Measurements from ENCODE around the gene KLHL2.
"Not testable (repeated sequence)": the region's sequence is repeated elsewhere in the genome, so short reads cannot be mapped to it uniquely, and the experiment has no call there.

Gene KLHL2

DNA sequence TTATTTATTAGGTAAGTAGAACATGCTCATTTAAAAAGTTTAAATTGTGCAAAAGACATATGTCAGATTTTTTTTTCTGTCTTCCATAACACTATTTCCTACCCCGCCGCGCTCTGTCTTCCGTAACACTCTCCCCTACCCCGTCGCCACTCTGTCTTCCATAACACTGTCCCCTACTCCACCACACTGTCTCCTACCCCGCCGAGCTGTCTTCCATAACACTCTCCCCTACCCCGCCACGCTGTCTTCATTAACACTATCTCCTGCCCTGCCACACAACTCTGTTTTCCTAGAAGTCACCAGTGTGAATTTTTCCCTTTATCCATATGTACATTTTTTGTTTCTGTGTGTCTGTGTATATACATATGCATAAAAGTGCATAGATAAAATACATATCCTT, 124.5 kb downstream of the KLHL2 start:
- no peak for DNase-seq

DNA sequence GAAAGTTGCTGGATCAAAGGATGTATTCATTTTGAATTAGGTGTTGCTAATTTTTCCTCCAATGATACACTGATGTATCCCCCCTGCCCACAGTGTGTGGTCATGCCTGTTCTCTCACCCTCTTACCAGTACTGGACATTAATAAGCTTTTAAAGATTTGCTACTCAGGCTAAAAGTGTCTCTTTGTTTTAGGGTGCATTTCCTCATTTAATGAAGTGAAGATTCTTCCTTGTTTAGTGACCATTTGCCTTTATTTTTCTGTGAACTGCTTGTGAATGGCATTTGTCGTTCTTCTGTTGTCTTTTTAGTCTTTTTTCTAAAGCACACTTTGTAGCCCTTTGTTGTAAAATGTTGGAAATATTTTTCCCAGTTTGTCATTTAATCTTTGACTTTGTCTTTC, 125.1 kb downstream of the KLHL2 start:
- DNase-seq = no peak

DNA sequence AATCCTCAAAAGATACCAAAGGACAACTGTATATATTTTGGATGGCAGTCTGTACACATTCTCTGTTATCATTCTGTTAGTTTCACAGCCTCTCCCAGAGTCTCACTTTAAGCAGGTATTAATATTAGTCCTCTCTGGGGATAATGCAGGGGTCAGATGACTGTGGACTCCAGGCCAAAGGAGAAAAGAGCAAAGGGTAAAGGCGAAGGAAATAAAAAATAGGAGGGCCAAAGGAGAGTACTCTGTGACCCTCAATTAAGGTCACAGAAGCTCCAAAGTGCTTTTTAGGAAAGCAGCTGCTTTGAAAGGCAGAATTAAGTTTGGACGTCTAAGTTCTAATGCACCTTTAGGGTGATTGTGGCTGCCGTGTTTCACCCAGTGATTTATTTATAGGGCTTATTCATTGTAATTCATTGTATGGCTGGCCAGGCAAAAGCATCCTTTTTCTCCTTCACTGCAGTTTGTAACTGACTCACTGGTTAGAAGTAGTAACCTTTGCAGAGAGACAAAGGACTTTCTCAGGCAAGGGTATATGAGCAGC, 127.9 kb downstream of the KLHL2 start:
- no peak for DNase-seq

DNA sequence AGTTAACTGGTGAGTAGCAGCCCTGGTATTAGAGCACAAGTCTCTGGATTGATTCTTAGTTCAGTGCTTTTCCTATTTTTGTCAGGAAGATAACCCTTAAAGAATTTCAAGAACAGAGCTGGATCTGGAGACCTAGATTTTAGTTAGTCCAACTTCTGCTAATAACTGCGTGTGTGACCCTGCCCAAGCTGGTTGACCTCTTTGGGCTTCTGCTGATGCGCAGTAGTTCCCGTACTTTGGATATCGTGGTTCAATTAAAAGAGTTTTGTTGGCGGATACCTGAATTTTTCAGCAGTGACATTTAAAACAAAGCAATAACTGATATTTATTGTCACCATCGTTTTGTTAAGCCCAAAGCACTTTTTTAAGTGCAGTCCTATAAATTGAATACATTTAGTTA, 129.4 kb downstream of the KLHL2 start:
- DNase-seq = no peak

DNA sequence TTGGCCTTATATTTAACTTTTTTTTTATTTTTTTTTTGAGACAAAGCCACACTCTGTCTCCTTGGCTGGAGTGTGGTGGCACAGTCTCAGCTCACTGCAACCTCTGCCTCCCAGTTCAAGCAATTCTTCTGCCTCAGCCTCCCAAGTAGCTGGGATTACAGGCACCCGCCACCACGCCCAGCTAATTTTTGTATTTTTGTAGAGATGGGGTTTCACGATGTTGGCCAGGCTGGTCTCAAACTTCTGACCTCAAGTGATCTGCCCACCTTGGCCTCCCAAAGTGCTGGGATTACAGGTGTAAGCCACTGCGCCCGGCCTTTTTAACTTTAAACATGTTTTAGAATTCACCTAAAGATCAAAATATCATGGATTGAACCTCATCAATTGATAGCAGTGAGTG, 135.0 kb downstream of the KLHL2 start:
- not testable (repeated sequence) for DNase-seq

DNA sequence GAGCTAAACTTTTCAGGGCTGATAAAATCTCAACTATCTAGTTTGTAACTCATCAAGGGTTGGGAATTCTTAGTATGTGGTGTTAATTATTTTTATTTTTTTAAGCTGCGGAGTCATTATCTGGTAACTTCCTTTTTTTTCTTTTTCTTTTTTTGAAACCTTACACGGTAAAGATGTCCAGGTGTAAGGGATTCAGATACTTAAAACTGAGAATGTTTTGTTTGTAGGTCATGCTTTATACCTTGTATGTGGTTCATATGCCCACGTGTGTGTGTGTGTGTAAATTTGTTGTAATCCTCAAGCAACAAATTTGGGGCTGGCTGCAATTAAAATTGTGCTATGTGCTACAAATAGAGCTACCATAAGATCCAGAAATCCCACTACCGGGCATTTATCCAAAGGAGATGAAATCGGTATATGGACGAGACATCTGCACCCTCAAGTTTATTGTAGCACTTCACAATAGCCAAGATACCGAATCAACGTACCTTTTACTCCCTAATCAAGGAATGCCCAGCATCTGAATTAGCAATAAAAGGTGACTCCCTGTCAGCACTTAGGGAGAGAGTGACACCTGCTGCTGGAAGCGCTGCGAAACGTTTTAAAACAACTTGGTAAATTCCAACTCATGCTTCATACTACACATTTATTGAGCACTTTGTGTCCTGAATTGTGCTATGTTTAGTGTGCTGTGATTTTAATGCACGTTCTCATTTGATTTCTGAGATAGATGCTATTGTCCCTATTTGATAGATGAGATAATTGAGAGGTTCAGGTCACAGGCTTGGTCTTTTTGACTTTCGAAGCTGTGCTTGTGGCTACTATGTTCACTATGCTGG, 136.2 kb downstream of the KLHL2 start:
- DNase-seq = no peak

DNA sequence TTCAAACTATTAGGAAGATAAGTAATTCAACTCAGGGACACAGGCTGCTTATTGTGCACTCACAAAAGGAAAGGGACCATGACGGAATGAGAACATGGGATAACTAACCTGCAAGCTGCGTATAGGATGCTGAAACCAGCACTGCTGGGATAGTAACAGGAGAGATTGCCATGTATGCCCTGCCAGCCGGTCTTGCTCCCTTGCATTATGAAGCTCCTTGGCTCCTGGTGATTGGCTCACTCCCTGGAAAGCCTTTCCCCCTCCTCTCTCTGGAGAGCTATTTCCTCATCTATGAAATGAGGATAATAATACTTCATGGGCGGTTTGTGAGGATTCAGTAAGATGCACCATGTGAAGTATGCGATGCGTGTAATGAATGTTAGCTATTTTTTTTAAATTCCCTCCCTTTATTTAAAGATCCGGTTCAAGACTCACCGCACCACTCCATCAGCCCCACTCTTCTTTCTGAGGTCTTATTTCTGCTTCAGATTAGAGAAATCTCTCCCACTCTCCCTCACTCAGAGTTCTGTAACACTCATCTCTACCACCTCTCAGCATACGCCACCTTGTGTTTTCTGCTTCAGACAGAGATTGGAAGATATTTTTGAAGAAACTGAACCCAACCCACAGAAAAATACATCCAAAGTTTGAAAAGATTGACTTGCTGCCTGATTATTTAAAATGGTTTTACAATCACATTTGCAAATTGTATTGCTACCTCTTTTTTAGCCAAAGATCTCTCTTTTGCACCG, 138.5 kb downstream of the KLHL2 start:
- DNase-seq = no peak

DNA sequence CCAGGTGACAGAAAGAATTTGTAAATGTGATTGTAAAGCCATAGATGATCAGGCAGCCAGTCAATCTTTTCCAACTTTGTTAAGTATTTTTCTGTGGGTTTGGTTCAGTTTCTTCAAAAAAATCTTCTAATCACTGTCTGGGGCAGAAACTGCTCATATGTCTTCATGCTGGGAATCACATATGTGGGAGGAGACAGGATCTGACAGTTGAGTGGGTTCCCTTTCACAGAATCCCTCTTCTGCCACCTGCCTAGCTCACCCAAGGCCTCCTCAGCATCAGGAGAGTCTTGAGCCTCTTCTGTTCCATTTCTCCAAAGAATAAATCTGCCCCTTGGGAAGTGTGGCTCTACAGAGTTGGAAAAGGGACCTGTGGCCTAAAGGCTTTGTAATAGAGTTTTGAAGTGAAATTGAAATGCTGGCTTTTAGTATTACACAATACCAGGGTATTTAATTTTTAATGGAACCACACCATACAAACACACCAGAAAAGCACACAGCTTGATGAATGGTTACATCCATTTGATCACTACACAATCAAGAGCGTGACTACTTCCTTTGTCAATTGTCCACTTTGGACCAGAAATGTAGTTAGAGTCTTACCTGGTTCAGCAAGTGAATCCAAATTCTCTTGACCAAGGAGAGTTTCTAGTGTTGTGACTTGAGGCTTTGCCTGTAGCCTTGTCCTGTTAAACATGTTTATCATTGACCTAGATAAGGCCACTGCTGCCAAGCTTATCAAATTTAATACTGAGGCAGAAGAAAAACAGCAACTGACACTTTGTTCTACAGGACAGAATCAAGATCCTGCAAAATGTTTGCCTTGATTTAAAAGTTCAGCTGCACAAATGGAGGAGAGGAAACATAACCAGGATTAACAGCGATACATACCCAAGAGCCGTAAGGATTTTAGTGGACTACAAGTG, 140.5 kb downstream of the KLHL2 start:
- no peak for DNase-seq

DNA sequence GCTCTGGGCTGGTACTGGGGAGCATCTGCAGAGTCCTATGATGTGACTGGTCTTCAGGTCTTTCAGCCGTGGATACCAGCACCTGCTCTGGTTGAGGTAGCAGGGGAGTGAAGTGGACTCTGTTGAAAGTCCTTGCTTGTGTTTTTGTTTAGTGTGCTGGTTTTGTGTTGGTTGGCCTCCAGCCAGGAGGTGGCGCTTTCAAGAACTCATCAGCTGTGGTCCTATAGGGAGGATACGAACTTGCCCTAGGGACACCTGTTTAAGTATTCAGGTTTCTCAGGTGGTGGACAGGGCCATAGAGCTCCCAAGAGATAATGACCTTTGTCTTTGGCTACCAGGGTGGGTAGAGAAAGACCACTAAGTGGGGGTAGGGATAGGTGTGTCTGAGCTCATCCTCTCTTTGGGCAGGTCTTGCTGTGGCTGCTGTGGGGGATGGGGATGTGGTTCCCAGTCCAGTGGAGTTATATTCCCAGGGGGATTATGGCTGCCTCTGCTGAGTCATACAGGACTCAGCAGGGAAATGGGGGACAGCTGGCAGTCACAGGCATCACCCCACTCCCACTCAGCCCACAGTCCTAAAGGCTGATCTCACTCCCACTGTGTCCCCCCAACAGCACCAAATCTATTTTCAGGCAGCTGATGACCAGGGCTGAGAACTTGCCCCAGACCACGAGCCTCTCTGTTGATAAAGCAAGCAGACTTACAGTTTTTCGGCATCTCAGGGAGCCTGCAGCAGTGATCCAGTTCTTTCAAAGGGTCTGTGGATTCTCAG, 144.2 kb downstream of the KLHL2 start:
- DNase-seq = no peak

DNA sequence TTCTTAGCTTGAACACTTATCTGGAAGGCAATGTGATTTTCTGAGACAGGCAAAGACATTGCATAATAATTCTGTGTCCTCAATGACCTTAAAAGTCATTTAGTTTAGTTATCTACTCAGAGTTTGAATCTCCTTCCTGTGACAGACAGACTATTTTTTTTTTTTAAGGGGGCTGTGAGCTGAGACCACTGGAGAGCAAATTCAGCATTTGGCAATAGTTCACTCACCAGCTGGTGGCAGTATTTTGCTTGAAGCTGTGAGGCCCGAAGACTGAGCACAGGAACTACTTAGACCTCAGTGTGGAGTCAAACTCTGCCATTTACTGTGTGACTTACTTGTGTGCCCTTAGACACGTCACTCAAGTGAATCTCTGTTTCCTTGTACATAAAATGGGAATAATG, 148.5 kb downstream of the KLHL2 start:
- no peak for DNase-seq

DNA sequence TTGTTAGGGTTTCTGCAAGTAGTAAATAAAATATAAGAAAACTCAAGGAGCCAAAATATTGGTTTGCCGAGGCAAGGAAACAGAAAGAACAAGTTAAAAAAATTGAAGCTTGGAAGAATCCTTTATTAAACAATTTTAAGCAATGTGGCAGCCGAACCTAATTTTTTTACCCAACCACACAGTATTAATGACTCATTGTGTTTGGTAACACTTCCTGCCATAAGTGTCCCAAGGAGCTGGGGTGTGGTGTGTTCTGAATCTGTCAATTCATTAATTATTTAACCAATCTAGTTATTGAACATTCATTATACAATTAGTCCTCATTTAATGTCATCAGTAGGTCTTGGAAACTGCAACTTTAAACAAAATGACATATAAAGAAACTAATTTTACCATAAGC, 152.1 kb downstream of the KLHL2 start:
- DNase-seq = no peak

DNA sequence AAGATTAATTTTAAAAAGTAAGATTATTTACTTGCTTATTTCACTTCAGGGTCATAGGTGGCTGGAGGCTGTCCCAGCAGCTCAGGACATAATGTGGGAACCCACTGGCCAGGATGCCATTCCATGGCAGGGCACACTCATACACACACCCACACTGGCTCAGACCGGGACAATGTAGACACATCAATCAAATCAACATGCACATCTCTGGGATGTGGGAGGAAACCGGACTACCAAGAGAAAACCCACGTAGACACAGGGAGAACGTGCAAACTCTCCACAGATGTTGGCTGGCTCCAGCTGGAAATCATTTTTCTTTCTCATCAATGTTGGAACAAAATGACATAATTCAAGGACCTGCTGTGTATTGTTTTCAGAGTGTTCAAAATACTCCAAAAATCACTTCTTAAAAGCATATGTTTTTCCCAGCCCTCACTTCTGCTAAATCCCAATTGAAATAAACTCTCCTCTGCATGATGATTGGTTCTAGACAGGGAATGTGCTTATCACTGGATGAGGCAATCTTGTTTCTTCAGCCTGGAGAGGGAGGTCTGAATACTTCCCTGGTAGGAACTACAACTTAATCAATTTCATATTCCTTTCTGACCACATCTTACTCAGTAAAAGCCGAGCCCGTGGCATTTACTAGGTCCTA, 152.8 kb downstream of the KLHL2 start:
- no peak for DNase-seq

DNA sequence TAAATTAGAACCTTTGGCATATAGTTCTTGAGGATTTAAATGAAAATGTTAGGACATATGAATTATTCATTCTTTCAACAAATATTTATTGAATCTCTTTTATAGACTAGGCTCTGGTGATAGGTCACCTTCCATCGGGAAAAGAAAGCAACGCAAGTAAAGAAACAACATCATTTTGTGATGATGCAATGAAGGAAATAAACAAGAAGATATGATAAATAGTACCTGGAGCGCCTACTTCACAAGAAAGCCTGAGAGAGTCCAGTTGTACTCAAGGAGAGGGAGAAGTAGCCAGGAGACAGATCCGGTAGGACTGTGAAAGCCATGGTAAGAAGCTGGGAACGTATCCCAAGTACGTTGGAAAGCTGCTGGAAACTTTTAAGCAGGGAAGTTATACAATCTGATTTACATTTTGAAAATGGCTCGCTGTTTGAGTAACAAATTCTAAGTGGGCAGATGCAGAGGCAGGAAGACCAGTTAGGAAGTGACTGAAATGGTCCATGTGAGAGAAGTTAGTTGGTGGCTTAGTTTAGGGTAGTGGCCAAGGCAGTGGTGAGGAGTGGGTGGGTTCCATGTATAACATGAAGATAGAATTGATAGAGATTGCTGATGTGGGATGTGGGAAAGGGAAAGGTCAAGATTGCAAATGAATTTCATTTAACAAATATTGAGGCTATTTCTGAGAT, 153.8 kb downstream of the KLHL2 start:
- no peak for DNase-seq

DNA sequence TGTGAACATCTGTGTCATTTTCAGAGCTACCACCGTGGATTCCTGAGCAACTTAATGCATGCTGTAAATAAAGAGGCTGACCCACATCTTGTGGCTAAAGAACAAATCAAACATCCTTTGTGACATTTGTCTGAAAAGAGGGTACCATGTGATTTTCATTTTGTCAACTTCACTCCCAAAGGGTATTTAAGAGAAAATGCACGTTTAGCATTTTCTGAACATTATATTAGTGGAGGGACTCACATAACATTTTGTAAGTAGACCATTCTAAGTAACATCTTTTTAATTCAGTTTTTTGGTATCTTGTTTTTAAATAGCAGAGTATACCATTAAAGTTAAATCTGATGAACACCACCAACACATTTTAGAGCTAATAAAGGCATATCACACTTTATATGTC, 154.4 kb downstream of the KLHL2 start:
- no peak for DNase-seq

DNA sequence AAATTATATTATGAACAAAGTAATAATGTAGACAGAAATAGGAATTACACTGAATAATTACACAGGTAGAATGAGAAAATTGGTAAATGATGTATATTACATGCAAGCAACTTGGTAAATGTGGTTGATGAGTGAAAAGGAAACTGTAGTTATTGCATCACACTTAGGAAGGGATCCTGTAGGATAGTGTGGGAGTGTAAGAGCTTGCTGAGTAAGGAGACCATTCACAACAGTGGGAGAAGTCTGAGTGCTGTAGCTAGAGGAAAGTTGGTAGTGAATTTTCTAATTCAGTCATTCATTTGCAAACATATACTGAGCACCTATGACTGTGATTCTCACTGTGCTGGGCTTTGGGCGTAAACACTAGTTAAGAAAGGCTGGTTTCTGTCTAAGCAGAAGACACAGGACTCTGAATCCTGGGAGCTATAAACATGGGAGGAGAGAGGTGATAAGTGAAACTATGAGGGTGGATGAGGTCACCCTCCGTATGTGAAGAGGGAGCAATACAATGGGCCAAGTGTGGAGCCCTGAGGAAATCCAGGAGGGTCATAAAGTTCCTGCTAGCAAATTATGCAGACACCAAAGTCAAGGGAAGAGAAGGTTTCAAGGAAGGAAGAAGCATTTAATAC, 157.2 kb downstream of the KLHL2 start:
- DNase-seq = no peak

DNA sequence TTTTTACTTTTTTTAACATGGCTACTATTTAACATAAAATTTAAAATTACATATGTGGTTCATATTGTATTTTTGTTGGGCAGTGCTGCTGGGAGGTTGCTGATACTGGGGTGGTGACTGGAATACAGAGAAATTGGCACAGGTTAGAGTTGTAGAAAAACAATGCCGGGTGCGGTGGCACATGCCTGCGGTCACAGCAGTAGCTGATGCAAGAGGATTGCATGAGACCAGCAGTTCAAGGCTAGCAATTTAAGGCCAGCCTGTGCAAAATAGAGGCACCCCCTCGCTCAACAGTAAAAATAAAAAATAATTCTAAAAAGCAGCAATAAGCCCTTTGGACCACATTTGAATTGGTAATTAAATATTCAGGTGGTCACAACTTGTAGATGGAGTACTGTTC, 159.7 kb downstream of the KLHL2 start:
- no peak for DNase-seq

DNA sequence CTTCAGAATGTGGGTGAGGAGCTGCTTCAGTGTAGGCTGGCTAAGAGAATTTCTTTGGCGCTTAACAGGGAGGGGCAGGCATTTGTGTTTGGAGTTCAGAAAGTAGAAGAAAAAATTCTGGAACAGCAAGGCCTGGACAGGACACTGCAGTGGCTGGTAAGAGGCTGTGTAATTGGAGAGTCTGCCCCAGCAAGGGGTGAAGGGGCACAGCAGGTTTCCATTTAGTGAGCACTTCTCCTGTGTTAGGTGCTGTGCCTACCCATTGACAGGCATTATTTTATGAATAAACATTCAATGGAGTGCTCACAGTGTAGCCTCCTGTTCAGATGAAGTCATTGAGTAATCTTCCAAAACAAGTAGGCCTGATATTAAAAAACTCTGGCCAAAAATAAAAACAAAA, 160.8 kb downstream of the KLHL2 start:
- DNase-seq = no peak

DNA sequence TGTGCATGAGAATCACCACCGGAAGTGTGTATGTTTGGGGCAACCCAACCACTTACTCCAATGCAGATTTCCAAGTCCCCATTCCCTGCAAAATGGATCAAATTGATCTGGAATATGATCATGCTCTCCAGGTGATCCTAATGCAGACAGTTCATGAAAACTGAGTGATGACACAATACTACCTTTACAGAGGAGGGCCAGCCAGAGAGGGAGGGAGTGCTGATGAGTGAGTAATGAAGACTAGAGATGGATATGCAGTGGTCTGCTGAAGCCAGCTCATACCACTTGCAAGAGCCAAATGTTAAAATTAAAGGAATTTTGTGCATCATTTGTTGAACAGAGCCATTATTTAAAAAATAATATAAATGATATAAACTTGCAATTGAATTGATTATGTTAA, 161.2 kb downstream of the KLHL2 start:
- no peak for DNase-seq

DNA sequence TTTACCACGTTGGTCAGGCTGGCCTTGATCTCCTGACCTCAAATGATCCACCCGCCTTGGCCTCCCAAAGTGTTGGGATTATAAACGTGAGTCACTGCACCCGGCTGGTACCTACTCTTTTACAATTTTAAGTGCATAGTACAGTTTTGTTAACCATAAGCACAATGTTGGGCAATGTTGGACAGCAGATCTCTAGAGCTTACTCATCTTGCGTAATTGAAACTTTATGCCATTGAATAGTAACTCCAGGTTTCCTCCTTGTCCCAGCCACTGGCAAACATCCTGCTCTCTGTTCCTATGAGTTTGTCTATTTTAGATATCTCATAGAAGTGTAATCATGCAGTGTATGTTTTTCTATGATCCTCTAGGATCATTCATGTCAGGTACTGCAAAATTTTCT, 162.2 kb downstream of the KLHL2 start:
- DNase-seq = no peak

DNA sequence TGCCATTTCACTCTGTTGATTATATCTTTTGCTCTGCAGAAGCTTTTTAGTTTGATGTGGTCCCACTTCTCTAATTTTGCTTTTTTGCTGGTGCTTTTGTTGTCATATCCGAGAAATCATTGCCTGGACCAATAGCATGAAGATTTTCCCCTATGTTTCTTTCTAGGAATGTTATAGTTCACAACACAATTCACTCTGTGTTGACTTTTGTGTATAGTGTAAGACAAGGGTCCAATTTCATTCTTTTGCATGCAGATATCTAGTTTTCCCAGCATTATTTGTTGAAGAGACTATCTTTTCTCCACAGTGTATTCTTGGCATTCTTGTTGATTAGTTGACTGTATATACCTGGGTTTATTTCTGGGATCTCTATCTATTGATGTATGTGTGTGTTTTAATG, 163.2 kb downstream of the KLHL2 start:
- no peak for DNase-seq
